Measurements from ENCODE around the gene NR2F1-AS1.
"Not testable (repeated sequence)": the region's sequence is repeated elsewhere in the genome, so short reads cannot be mapped to it uniquely, and the experiment has no call there.

DNA sequence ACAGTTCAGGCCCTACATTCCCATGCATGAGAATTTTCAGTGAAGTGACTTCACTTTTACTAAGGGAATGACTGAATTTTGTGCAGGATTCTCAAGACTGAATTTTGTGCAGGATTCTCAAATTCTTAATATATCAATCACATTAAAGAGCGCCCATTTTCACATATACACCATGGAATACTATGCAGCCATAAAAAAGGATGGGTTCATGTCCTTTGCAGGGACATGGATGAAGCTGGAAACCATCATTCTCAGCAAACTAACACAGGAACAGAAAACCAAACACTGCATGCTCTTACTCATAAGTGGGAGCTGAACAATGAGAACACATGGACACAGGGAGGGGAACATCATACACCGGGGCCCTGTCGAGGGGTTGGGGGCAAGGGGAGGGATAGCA lies 31.4 kb downstream of the NR2F1-AS1 start:
- TF ChIP-seq, protein P1, sequence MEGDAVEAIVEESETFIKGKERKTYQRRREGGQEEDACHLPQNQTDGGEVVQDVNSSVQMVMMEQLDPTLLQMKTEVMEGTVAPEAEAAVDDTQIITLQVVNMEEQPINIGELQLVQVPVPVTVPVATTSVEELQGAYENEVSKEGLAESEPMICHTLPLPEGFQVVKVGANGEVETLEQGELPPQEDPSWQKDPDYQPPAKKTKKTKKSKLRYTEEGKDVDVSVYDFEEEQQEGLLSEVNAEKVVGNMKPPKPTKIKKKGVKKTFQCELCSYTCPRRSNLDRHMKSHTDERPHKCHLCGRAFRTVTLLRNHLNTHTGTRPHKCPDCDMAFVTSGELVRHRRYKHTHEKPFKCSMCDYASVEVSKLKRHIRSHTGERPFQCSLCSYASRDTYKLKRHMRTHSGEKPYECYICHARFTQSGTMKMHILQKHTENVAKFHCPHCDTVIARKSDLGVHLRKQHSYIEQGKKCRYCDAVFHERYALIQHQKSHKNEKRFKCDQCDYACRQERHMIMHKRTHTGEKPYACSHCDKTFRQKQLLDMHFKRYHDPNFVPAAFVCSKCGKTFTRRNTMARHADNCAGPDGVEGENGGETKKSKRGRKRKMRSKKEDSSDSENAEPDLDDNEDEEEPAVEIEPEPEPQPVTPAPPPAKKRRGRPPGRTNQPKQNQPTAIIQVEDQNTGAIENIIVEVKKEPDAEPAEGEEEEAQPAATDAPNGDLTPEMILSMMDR (IDR thresholded peaks at IDR 0.05): not testable (repeated sequence)
- TF ChIP-seq POLR2A (IDR thresholded peaks at IDR 0.05): not testable (repeated sequence)
